Caco-2 (cell line): ENCODE measurements around the gene IP6K1. TPM values are rescaled to one million over a fixed set of nuclear protein-coding genes. Genes with fewer than 3 reads are reported as not detected.
"Not testable (repeated sequence)": the region's sequence is repeated elsewhere in the genome, so short reads cannot be mapped to it uniquely, and the experiment has no call there.

Source experiments
- BruUV-seq: library from RNA; stranded (reverse); fragments of 400-500 nt; replicated peaks from 2 replicates; lab custom pipeline; 2021; lab: Mats Ljungman, UMichigan
- CTCF ChIA-PET: fragments of 300-600 bp; sonication (Branson Sonifier 250); formaldehyde crosslinking; loops from one replicate; lab custom pipeline; 2022; ENCODE audit warnings: antibody characterized with exemption; lab: Charles Lee
- POLR2A ChIA-PET: fragments of 300-600 bp; sonication (Branson Sonifier 250); formaldehyde crosslinking; loops from one replicate; lab custom pipeline; 2022; ENCODE audit warnings: antibody characterized with exemption; lab: Charles Lee
- DNase-seq, 2 experiments: peaks; one replicate each; pipeline versions ENCODE4 v3.0.0 to v3.0.0-alpha.2; 2020 to 2022
- H3K27me3 ChIP-seq: replicated peaks from 2 replicates; pipeline ENCODE4 v1.6.0; 2011; ENCODE audit warnings: low read length; ENCODE audit not compliant: control insufficient read depth, insufficient read depth
- H3K36me3 ChIP-seq: 2 replicates; pipeline ENCODE4 v1.5.1; 2011; ENCODE audit warnings: low read length; ENCODE audit not compliant: control insufficient read depth, insufficient read depth
- H3K4me1 ChIP-seq: fragments of 250-450 bp; sonication (Bioruptor Pico); 2 replicates; pipeline ENCODE4 v1.5.1; 2020; ENCODE audit warnings: mild to moderate bottlenecking
- H3K4me3 ChIP-seq: 2 replicates; pipeline ENCODE4 v1.5.1; 2011; ENCODE audit warnings: low read depth, mild to moderate bottlenecking, control low read depth, low read length
- H3K9me3 ChIP-seq: fragments of 250-450 bp; sonication (Bioruptor Pico); 2 replicates; pipeline ENCODE4 v1.5.1; 2020; ENCODE audit warnings: mild to moderate bottlenecking, moderate library complexity
- H3K27ac Mint-ChIP-seq: one replicate; pipeline ENCODE4 v1.8.0; 2022; ENCODE audit warnings: mixed read lengths; ENCODE audit not compliant: unreplicated experiment
- H3K27me3 Mint-ChIP-seq: one replicate; pipeline ENCODE4 v1.8.0; 2022; ENCODE audit warnings: mixed read lengths; ENCODE audit not compliant: insufficient read depth, unreplicated experiment
- H3K36me3 Mint-ChIP-seq: one replicate; pipeline ENCODE4 v1.8.0; 2022; ENCODE audit warnings: mild to moderate bottlenecking, mixed read lengths; ENCODE audit not compliant: insufficient read depth, unreplicated experiment
- H3K4me1 Mint-ChIP-seq: one replicate; pipeline ENCODE4 v1.8.0; 2022; ENCODE audit warnings: low read depth, mixed read lengths; ENCODE audit not compliant: unreplicated experiment
- H3K4me3 Mint-ChIP-seq: one replicate; pipeline ENCODE4 v1.8.0; 2022; ENCODE audit warnings: mild to moderate bottlenecking, moderate library complexity, mixed read lengths; ENCODE audit not compliant: unreplicated experiment
- H3K9me3 Mint-ChIP-seq: one replicate; pipeline ENCODE4 v1.8.0; 2022; ENCODE audit warnings: mixed read lengths; ENCODE audit not compliant: unreplicated experiment
- intact Hi-C: fragments of 100-400 bp; cut with micrococcal nuclease; formaldehyde crosslinking; loops from one replicate; pipeline ENCODE4 v1.10.0; 2022; ENCODE audit not compliant: unreplicated experiment
- total RNA-seq: library from RNA; stranded (reverse); gene quantifications from 2 replicates; pipeline ENCODE4 v1.2.3, GENCODE V29; 2022
- TF ChIP-seq, protein P1 (sequence below), 2 experiments: fragments of 200-600 bp in 1 of 2; IDR thresholded peaks; 1 replicate in 1 of 2; 2 replicates in 1 of 2; pipeline versions ENCODE4 v1.5.1 to v1.8.0; 2011 to 2022; ENCODE audit warnings: antibody characterized with exemption in 1 of 2, control low read depth in 1 of 2, inconsistent platforms in 1 of 2, low read depth in 1 of 2, low read length in 1 of 2, mild to moderate bottlenecking in 1 of 2, moderate library complexity in 1 of 2; ENCODE audit not compliant: insufficient read depth in 1 of 2, severe bottlenecking in 1 of 2, unreplicated experiment in 1 of 2

Gene IP6K1
- total RNA-seq, 1 experiment from 2014 or later = 35.5 TPM

DNA sequence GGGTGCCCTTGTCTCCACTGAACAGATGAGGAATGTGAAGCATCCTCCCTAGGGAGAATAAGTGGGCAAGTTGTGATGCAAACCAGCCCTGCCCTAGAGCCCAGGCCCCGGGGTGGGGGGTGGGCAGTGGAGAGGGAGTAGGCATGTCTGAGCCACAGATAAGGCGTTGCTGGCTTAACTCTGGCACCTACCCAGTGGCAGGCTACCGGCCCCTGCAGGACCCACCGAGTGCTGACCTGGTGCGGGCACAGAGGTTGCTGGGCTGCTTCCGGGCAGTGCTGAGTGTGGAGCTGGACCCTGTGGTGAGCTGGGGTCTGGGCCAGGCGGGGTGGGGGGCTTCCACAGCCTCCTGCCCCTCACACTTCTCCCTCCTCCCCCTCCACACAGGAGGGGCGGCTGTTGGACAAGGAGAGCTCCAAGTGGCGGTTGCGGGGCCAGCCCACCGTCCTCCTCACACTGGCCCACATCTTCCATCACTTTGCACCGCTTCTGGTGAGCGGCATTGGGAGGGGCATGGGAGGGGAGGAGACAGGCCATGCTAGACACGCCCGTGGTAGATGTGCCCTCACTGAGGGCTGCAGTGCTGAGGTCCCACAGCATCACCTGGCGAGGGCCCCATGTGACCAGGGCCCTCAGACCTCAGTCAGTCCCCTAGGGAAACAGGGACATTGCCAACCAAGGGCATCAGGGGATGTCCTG, 86.9 kb downstream of the IP6K1 start:
- H3K27me3 ChIP-seq = no peaks in the 10 kb centered on the region
- ChIA-PET CTCF (no interaction called here), POLR2A (no interaction called here)
- no peaks in the 10 kb centered on the region; the same call in 1 of the 2 replicates for H3K36me3 ChIP-seq
- TF ChIP-seq, protein P1, sequence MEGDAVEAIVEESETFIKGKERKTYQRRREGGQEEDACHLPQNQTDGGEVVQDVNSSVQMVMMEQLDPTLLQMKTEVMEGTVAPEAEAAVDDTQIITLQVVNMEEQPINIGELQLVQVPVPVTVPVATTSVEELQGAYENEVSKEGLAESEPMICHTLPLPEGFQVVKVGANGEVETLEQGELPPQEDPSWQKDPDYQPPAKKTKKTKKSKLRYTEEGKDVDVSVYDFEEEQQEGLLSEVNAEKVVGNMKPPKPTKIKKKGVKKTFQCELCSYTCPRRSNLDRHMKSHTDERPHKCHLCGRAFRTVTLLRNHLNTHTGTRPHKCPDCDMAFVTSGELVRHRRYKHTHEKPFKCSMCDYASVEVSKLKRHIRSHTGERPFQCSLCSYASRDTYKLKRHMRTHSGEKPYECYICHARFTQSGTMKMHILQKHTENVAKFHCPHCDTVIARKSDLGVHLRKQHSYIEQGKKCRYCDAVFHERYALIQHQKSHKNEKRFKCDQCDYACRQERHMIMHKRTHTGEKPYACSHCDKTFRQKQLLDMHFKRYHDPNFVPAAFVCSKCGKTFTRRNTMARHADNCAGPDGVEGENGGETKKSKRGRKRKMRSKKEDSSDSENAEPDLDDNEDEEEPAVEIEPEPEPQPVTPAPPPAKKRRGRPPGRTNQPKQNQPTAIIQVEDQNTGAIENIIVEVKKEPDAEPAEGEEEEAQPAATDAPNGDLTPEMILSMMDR (IDR thresholded peaks at IDR 0.05; ENCODE audit: insufficient read depth in 1 of 2, low read depth in 1 of 2, low read length in 1 of 2, severe bottlenecking in 1 of 2, unreplicated experiment in 1 of 2) = no peak
- H3K4me3 ChIP-seq = no peak overlapping the region
- no peak overlapping the region for H3K27ac Mint-ChIP-seq
- H3K9me3 ChIP-seq = no peaks in the 10 kb centered on the region
- no peaks in the 10 kb centered on the region for H3K4me1 ChIP-seq
- H3K36me3 Mint-ChIP-seq = peaks cover 5% of the 10 kb centered on the region
- intact Hi-C loops = no loop called here
- no TSS peak for BruUV-seq
- H3K9me3 Mint-ChIP-seq = no peaks in the 10 kb centered on the region
- no peak overlapping the region for H3K4me3 Mint-ChIP-seq
- H3K4me1 Mint-ChIP-seq = no peaks in the 10 kb centered on the region
- no peaks in the 10 kb centered on the region for H3K27me3 Mint-ChIP-seq
- DNase-seq = no peak

DNA sequence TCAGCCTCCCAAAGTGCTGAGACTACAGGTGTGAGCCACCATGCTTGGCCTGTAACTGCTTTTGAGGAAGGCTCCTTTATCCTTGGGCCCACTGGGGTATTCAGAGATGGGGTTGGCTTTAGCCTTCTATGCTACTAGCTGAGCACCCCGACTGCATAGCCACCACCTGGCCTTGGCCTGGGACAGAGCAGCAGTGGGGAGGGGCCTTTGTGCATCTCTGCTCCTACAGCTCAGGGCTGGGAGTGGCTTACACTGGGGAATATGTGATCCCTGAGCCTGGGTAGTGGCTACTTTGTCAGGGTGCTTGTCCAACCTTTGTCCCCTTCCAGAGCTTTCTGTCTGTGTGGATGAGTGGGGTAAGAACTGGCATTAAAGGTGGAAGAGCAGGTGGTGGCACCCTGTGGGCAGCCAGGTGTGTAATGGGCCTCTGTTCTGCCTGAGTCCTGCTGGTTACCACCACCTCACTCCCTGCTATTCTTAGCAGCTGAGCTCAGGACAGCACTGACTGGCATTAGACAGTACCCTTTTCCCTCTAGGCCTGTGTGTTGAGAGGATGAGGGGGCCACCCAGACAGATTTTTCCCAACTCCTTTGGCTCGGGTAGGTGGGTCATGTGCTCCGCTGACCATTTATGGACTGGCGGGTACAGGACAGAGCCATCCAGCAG, 90.9 kb downstream of the IP6K1 start:
- CTCF ChIA-PET, POLR2A ChIA-PET: not testable (repeated sequence)

DNA sequence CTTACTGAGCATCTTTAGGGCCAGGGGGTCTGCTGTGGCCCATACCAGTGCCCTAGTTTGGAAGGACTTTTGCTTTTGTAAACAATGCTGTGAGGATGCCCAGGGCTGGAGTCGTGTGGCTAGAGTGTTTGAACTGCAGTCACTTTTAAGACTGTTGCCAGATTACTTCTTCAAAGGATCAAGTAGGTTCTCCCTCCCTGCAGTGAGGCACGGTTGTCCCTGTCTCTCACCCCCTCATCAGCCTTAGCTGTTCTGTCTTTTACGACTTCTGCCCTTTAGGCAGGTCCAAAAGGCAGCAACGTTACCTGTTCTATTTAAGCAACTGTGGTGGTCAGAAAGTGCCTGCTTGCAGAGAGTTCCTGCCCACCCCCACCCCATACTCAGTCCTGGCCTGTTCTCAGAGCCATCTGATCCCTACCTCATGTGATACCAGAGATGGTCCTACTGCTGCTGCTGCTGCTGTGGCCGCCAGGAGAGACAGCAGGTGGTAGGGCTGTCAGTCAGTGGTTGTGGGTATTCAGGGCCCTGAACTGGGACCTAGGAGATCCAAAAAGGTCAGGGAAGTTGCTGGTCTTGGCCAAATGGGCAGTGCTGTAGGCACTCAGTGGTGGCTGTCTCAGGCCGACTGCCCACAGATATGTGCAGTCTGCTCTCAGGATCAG, 91.8 kb downstream of the IP6K1 start:
- H3K4me1 ChIP-seq, H3K36me3 ChIP-seq, POLR2A ChIA-PET, H3K27me3 Mint-ChIP-seq, H3K9me3 Mint-ChIP-seq, H3K27me3 ChIP-seq, H3K4me3 Mint-ChIP-seq, BruUV-seq, H3K27ac Mint-ChIP-seq, H3K36me3 Mint-ChIP-seq, H3K9me3 ChIP-seq, H3K4me3 ChIP-seq, DNase-seq, intact Hi-C loops: not testable (repeated sequence)
- CTCF ChIA-PET = interaction anchor here (0.7 kb wide), 1 partner anchor 240 kb away, joined by 3 read pairs; no protein-coding TSS in a partner anchor
- H3K4me1 Mint-ChIP-seq = peaks cover 11% of the 10 kb centered on the region

More for the DNA sequence above, 90.9 kb downstream of the IP6K1 start:
- DNase-seq, H3K27ac Mint-ChIP-seq, H3K36me3 ChIP-seq, BruUV-seq, H3K4me1 Mint-ChIP-seq, intact Hi-C loops, H3K36me3 Mint-ChIP-seq, H3K4me1 ChIP-seq, H3K27me3 Mint-ChIP-seq, H3K9me3 ChIP-seq, H3K4me3 Mint-ChIP-seq, H3K27me3 ChIP-seq, H3K4me3 ChIP-seq, H3K9me3 Mint-ChIP-seq: not testable (repeated sequence)

DNA sequence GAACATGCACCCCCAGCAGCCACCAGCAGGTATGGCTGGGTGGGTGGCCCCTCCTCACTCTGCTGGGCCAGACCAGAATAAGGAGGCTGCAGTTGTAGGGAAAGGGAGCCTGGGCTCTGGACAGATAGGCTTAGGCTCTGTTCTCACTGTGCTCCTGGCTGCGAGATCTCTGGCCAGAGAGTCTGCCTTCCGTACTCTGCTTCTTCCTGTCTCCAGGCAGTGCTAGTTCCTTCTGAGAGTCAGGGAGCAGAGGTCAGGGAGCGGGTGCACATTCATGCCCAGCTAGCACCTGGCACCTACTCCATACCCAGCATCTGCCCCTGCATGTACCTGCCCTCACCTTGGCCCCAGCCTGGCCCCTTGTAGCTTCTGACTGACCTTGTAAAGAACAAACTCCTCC, 94.9 kb downstream of the IP6K1 start:
- CTCF ChIA-PET, H3K36me3 ChIP-seq, H3K27me3 ChIP-seq, H3K9me3 Mint-ChIP-seq, DNase-seq, H3K4me3 Mint-ChIP-seq, H3K4me1 ChIP-seq, POLR2A ChIA-PET, H3K9me3 ChIP-seq, H3K27me3 Mint-ChIP-seq, H3K27ac Mint-ChIP-seq, intact Hi-C loops, H3K4me3 ChIP-seq, BruUV-seq: not testable (repeated sequence)
- H3K4me1 Mint-ChIP-seq = peaks cover 11% of the 10 kb centered on the region
- H3K36me3 Mint-ChIP-seq = peaks cover 26% of the 10 kb centered on the region

DNA sequence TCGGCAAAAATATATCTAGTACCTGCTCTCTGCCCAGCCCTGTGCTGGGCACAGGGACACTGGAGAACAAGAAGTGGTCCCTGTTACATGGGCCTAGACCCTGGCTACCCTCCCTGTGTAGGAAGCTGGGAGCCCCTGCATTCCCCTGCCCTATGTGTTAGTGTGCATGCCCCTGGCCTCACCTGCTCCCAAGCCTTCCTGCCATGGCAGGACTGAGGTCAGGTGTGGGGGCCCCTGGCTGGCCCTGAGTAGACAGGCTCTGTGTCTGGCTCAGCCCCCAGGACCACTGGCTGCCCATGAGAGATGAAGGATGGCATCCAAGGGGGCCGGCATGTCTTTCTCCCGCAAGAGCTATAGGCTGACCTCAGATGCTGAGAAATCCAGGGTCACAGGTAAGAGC, 95.5 kb downstream of the IP6K1 start:
- CTCF ChIA-PET, POLR2A ChIA-PET, H3K4me3 ChIP-seq, DNase-seq, H3K36me3 ChIP-seq, H3K27ac Mint-ChIP-seq, BruUV-seq, H3K27me3 Mint-ChIP-seq, intact Hi-C loops, H3K9me3 Mint-ChIP-seq, H3K27me3 ChIP-seq, H3K4me1 ChIP-seq, H3K9me3 ChIP-seq: not testable (repeated sequence)
- H3K4me3 Mint-ChIP-seq = peak overlapping the region; percentile 91
- peaks cover 11% of the 10 kb centered on the region for H3K4me1 Mint-ChIP-seq
- peaks cover 27% of the 10 kb centered on the region for H3K36me3 Mint-ChIP-seq
